ENCODE data around the gene MRPL10.

- TF ChIP-seq CTCF (IDR thresholded peaks at IDR 0.05) (no peak), POLR2A (IDR thresholded peaks at IDR 0.05; ENCODE audit: low read length) (no peak)
These were observed 41.4 kb upstream of the MRPL10 start for GRCh38 chr17:47872651-47873161.
